ENCODE measurements around the gene SSH3.
"Not testable (repeated sequence)": the region's sequence is repeated elsewhere in the genome, so short reads cannot be mapped to it uniquely, and the experiment has no call there.

The SSH3 gene

GRCh38 chr11:67303132-67303834 lies at the start of gene SSH3:
Gene SSH3, plus strand, starts transcription at chr11:67303530. Its CDS starts 96 bp downstream, at chr11:67303626.
- no peak for DNase-seq

DNA sequence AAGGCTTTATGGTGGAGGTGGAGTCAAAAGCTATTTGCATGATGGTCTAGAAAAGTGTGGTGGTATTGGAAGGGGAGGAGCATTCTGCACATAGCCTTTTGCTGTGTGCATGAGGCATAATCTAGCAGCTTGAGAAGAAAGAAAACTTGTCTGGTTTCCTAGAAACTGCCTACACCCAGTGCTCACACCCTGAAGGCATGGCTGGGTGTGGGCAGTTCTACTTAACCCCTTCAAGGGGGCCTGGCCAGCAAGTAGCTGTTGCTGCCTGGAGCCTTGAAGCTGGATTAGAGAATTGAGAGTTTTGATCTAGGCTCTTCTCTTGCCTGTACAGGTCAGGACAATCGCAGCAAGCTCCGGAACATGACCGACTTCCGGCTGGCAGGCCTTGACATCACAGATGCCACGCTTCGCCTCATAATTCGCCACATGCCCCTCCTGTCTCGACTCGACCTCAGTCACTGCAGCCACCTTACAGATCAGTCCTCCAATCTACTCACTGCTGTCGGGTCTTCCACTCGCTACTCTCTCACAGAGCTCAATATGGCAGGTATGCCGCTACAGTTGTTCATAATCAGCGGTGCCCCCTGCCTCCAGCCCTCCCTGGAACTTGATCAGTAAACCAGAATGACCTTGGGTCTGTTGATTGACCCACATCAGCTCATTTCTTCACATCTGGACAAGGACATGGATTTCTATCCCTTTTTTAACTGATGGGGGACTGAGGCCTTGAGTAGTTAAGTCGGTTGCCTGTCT lies 49.3 kb upstream of the SSH3 start:
- DNase-seq = no peak

DNA sequence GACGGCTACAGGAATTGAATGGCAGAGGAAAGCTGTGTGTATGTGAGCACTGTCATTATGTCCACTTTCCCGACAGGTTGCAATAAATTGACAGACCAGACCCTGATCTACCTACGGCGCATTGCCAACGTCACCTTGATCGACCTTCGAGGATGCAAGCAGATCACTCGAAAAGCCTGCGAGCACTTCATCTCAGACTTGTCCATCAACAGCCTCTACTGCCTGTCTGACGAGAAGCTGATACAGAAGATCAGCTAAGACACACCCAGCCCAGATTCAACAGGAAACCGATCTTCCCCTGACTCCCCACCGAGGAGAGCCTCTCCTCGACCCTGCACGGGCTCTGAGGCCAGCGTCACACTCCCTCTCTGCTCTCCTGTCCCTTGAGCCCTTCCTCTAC lies 48.5 kb upstream of the SSH3 start:
- DNase-seq = no peak

DNA sequence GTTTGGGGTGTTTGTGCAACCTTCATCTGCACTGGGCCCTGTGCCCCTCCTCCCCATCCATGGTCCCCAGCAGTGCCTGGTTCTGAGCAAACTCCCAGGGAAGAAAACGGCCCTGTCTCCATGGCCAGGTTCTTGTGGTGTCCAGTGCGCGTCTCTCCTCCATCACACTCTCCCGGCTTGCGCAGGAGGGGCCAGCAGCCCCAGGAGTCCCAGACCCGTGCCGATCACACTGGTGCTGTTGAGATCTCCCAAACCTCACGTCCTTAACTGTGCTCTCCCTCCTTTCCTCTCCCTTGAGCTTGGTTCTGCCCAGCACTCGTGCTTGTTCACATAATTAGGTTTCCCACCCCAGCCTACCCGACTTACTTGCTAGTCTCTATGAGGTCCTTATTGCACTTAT lies 48.0 kb upstream of the SSH3 start:
- no peak for DNase-seq

- DNase-seq = no peak
Measured at GRCh38 chr11:67255864-67256263, 47.5 kb upstream of the SSH3 start.

DNA sequence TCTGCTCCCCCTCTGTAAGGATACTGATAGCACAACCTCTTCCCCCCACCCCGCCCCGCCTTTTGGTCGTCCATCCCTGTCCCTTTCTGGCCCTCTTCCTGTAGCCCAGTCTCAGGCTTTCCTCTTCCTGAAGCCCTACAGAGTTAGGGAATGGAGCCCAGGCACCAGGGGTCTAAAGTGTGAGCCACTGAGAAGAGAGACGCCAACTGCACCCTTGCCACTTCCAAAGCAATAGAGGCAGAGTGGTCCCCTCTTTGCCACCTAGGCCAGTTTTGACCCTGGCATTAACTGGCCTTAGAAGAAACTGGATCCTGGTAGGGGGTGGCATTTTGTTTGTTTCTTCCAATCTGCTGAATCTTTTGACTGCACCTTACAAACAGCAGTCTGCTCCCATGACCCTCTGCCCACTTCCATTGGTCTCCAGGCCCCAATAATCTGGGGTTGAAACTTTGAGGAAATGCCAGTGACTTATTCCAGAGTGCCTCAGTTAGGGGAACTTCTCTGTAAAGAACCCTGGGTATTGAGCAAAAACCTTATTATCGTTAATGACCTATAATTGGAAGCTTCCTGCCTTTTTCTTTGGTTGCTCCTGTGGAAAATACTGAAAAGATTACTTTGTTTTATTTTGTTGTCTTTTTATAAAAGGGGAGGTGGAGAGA lies 46.7 kb upstream of the SSH3 start:
- no peak for DNase-seq

GRCh38 chr11:67260406-67260805 lies 42.9 kb upstream of the SSH3 start:
- DNase-seq = no peak

- not testable (repeated sequence) for DNase-seq
Measured at GRCh38 chr11:67260885-67261639, 42.3 kb upstream of the SSH3 start.

- no peak for DNase-seq
Measured at GRCh38 chr11:67261640-67261945, 41.7 kb upstream of the SSH3 start.

- no peak for DNase-seq
Measured at GRCh38 chr11:67261946-67262681, 41.2 kb upstream of the SSH3 start.

DNA sequence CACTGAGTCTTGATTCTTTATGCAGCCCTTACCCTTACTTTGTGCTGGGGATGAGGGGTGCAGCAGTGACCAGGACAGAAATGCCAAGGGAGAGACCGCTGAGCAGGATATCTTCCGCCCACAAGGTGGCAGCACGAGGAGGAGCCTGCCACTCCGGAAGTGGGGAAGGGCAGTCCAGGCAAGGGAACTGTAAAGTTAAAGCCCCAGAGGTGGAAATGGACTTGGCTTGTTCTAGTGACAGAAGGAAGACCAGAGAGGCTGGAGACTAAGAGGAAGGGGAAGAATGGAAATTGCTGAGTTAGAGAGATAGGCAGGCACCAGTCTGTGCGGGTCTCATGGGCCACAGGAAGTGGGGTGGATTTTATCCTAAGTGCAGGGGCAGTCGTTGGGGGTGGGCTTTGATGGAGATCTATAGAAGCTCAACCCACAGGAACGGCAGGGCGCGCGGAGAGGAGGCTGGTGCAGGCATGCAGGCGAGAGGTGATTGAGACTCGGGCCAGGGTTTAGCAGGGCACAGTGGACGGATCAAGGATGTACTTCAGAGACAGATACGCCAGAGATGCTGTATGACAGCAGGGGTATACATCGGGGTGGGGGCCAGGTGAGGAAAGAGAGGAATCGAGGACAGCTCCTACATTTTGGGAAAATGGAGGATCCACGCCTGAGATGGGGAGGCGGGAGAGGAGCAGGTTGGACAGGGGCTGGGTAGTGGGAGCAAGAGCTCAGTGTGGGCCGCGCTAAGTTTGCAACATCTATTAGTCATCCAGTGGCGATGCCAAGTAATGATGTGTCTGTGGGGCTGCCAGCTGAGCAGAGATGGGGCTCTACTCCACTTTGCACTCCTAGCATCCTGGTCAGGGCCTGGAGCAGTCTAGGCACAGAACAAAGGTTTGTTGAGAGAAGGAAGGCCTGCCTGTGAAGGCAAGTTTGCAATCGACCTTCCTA lies 40.3 kb upstream of the SSH3 start:
- peak; percentile 58 to 66 for DNase-seq

DNA sequence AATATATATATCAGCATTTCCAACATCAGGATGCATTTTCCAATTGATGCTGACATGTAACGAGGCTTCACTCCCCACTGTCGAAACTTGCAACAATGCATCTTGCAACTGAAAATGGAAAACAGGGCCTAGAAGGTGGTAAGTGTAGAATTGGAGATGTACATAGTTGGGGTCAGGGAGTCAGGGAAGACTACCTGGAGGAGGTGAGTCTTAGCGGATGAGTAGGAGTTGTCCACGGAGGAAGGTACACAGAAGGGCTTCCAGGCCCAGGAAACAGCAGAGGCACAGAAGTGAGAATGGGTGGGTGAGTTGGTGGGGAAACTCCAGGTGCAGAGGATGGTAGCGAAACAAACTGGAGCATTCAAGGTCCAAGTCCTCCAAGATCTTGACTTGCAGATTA lies 39.1 kb upstream of the SSH3 start:
- no peak for DNase-seq

- no peak for DNase-seq
Measured at GRCh38 chr11:67264877-67265632, 38.3 kb upstream of the SSH3 start.

- peak; percentile 66 to 67 for DNase-seq
Measured at GRCh38 chr11:67265633-67266448, 37.5 kb upstream of the SSH3 start.

- DNase-seq = no peak
Measured at GRCh38 chr11:67266449-67267187, 36.7 kb upstream of the SSH3 start, which contains the start of gene GRK2. Gene GRK2, plus strand, starts transcription at chr11:67266473. Its CDS starts 227 bp downstream, at chr11:67266700.

GRCh38 chr11:67267188-67268080 lies 35.9 kb upstream of the SSH3 start:
- no peak for DNase-seq

- DNase-seq = no peak
Measured at GRCh38 chr11:67268081-67268961, 35.0 kb upstream of the SSH3 start.
